HL-60 (cell line): Measurements from ENCODE around the gene JAK3.

ENCODE experiments used
- POLR2AphosphoS5 ChIP-seq: IDR thresholded peaks from 2 replicates; pipeline ENCODE4 v1.6.1; 2012; ENCODE audit warnings: low read depth
- TF ChIP-seq, protein P1 (sequence below): IDR thresholded peaks from one replicate; pipeline ENCODE4 v1.5.1; 2011; ENCODE audit warnings: low read length, control low read depth, inconsistent platforms; ENCODE audit not compliant: insufficient read depth
- TF ChIP-seq, protein P2 (sequence below): IDR thresholded peaks from 2 replicates; pipeline ENCODE4 v1.6.1; 2012; ENCODE audit warnings: low read depth; ENCODE audit not compliant: insufficient replicate concordance

DNA sequence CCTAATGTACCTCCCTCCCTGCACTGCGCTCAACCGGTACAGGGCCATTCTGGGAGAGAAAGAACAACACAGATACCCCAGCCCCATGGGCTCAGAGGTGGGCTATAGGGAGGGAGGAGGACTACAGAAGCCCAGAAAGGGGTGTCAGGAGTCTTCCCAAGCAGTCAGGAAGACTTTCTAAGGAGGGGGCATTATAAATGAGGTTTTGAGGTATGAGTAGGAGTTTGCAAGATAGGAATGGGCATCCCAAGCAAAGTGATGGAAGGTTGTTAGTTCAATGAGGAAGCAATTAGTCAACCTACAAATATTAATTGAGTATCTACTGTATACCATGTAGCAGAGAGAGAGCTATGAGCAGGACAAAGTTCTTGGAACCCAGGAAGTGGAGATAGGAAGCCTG is 59.1 kb downstream of the JAK3 start:
- TF ChIP-seq, protein P1, sequence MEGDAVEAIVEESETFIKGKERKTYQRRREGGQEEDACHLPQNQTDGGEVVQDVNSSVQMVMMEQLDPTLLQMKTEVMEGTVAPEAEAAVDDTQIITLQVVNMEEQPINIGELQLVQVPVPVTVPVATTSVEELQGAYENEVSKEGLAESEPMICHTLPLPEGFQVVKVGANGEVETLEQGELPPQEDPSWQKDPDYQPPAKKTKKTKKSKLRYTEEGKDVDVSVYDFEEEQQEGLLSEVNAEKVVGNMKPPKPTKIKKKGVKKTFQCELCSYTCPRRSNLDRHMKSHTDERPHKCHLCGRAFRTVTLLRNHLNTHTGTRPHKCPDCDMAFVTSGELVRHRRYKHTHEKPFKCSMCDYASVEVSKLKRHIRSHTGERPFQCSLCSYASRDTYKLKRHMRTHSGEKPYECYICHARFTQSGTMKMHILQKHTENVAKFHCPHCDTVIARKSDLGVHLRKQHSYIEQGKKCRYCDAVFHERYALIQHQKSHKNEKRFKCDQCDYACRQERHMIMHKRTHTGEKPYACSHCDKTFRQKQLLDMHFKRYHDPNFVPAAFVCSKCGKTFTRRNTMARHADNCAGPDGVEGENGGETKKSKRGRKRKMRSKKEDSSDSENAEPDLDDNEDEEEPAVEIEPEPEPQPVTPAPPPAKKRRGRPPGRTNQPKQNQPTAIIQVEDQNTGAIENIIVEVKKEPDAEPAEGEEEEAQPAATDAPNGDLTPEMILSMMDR = no peak
- TF ChIP-seq, protein P2, sequence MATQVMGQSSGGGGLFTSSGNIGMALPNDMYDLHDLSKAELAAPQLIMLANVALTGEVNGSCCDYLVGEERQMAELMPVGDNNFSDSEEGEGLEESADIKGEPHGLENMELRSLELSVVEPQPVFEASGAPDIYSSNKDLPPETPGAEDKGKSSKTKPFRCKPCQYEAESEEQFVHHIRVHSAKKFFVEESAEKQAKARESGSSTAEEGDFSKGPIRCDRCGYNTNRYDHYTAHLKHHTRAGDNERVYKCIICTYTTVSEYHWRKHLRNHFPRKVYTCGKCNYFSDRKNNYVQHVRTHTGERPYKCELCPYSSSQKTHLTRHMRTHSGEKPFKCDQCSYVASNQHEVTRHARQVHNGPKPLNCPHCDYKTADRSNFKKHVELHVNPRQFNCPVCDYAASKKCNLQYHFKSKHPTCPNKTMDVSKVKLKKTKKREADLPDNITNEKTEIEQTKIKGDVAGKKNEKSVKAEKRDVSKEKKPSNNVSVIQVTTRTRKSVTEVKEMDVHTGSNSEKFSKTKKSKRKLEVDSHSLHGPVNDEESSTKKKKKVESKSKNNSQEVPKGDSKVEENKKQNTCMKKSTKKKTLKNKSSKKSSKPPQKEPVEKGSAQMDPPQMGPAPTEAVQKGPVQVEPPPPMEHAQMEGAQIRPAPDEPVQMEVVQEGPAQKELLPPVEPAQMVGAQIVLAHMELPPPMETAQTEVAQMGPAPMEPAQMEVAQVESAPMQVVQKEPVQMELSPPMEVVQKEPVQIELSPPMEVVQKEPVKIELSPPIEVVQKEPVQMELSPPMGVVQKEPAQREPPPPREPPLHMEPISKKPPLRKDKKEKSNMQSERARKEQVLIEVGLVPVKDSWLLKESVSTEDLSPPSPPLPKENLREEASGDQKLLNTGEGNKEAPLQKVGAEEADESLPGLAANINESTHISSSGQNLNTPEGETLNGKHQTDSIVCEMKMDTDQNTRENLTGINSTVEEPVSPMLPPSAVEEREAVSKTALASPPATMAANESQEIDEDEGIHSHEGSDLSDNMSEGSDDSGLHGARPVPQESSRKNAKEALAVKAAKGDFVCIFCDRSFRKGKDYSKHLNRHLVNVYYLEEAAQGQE = no peak
- TF ChIP-seq POLR2AphosphoS5 = no peak
